Astrocyte (in vitro differentiated cells and primary cell): Measurements from ENCODE around the gene VASP. TPM values are rescaled to one million over a fixed set of nuclear protein-coding genes. Genes with fewer than 3 reads are reported as not detected.
A peak's percentile ranks its signal among the peaks of the same experiment; 100 is the strongest.

Experiments
- DNase-seq: peaks from one replicate; pipeline ENCODE4 v3.0.0-alpha.2; 2010; ENCODE audit warnings: low read depth
- FAIRE-seq: peaks from 2 replicates; lab custom pipeline; 2011; peaks lifted over from hg19 to GRCh38; lab: Jason Lieb, UNC
- H2AFZ ChIP-seq: 2 replicates; pipeline ENCODE4 v1.6.0; 2012; ENCODE audit warnings: low read depth, low read length, inconsistent platforms
- H3K27ac ChIP-seq: 2 replicates; pipeline ENCODE4 v1.5.1; 2011; ENCODE audit warnings: low read depth, low read length, inconsistent platforms
- H3K27me3 ChIP-seq: 2 replicates; pipeline ENCODE4 v1.6.0; 2011; ENCODE audit warnings: low read length, inconsistent platforms; ENCODE audit not compliant: insufficient read depth
- H3K36me3 ChIP-seq: 2 replicates; pipeline ENCODE4 v1.5.1; 2011; ENCODE audit warnings: low read length, inconsistent platforms; ENCODE audit not compliant: insufficient read depth
- H3K4me1 ChIP-seq: 2 replicates; pipeline ENCODE4 v1.5.1; 2011; ENCODE audit warnings: low read length, inconsistent platforms; ENCODE audit not compliant: insufficient read depth
- H3K4me2 ChIP-seq: 2 replicates; pipeline ENCODE4 v1.6.0; 2012; ENCODE audit warnings: low read length, inconsistent platforms
- H3K4me3 ChIP-seq: 2 replicates; pipeline ENCODE4 v1.5.1; 2011; ENCODE audit warnings: low read depth, mild to moderate bottlenecking, low read length, inconsistent platforms; ENCODE audit not compliant: insufficient read depth
- H3K79me2 ChIP-seq: 2 replicates; pipeline ENCODE4 v1.6.0; 2012; ENCODE audit warnings: mild to moderate bottlenecking, low read length, inconsistent platforms; ENCODE audit not compliant: insufficient read depth
- H3K9ac ChIP-seq: 2 replicates; pipeline ENCODE4 v1.6.0; 2012; ENCODE audit warnings: mild to moderate bottlenecking, low read length, inconsistent platforms
- H3K9me3 ChIP-seq: 2 replicates; pipeline ENCODE4 v1.5.1; 2012; ENCODE audit warnings: low read depth, mild to moderate bottlenecking, low read length, inconsistent platforms; ENCODE audit not compliant: insufficient read depth
- H4K20me1 ChIP-seq: 2 replicates; pipeline ENCODE4 v1.6.0; 2012; ENCODE audit warnings: low read length, inconsistent platforms; ENCODE audit not compliant: insufficient read depth
- H3K27ac Mint-ChIP-seq: one replicate; pipeline ENCODE4 v1.8.0; 2021; ENCODE audit warnings: mild to moderate bottlenecking, mixed read lengths; ENCODE audit not compliant: unreplicated experiment
- H3K27me3 Mint-ChIP-seq: one replicate; pipeline ENCODE4 v1.8.0; 2021; ENCODE audit warnings: low read depth, mixed read lengths; ENCODE audit not compliant: unreplicated experiment
- H3K36me3 Mint-ChIP-seq: one replicate; pipeline ENCODE4 v1.8.0; 2021; ENCODE audit warnings: low read depth, mixed read lengths; ENCODE audit not compliant: unreplicated experiment
- H3K4me1 Mint-ChIP-seq: one replicate; pipeline ENCODE4 v1.8.0; 2021; ENCODE audit warnings: low read depth, mixed read lengths; ENCODE audit not compliant: unreplicated experiment
- H3K4me3 Mint-ChIP-seq: one replicate; pipeline ENCODE4 v1.8.0; 2021; ENCODE audit warnings: mild to moderate bottlenecking, moderate library complexity, mixed read lengths; ENCODE audit not compliant: unreplicated experiment
- H3K9me3 Mint-ChIP-seq: one replicate; pipeline ENCODE4 v1.8.0; 2021; ENCODE audit warnings: mild to moderate bottlenecking, mixed read lengths; ENCODE audit not compliant: unreplicated experiment
- CTCF ChIP-seq: IDR thresholded peaks from 2 replicates; pipeline ENCODE4 v1.5.1; 2011; ENCODE audit warnings: low read depth, mild to moderate bottlenecking, inconsistent platforms, low read length, moderate library complexity; ENCODE audit not compliant: insufficient read depth
- EZH2 ChIP-seq: IDR thresholded peaks from 2 replicates; pipeline ENCODE4 v1.6.1; 2012; ENCODE audit warnings: mild to moderate bottlenecking, low read length, inconsistent platforms; ENCODE audit not compliant: insufficient read depth
- total RNA-seq: library from RNA; stranded (reverse); gene quantifications from 2 replicates; pipeline ENCODE4 v1.2.1, GENCODE V29; 2021

Gene VASP
- total RNA-seq, 1 donor from 2014 or later: 222 TPM

GRCh38 chr19:45511074-45511473 lies 3.8 kb downstream of the VASP start:
- Mint-ChIP-seq H3K36me3 (peaks cover 9% of the 10 kb centered on the region), H3K27ac (no peak overlapping the region), H3K9me3 (no peaks in the 10 kb centered on the region), H3K27me3 (no peaks in the 10 kb centered on the region), H3K4me3 (peak overlapping the region; percentile 98), H3K4me1 (peaks cover 14% of the 10 kb centered on the region)
- Histone ChIP-seq H3K9ac (no peak overlapping the region), H3K4me3 (no peak overlapping the region), H3K4me2 (peak overlapping the region; percentile 100), H3K79me2 (peaks cover 91% of the 10 kb centered on the region), H3K9me3 (no peaks in the 10 kb centered on the region), H4K20me1 (peaks cover 69% of the 10 kb centered on the region), H3K27ac (no peak overlapping the region), H3K36me3 (peaks cover 15% of the 10 kb centered on the region), H2AFZ (no peak overlapping the region), H3K27me3 (no peaks in the 10 kb centered on the region), H3K4me1 (peaks cover 24% of the 10 kb centered on the region)
- DNase-seq (no peak), FAIRE-seq (no peak)
- TF ChIP-seq EZH2: no peak
- TF ChIP-seq CTCF: no peak

- Histone ChIP-seq H3K79me2 (peaks cover 98% of the 10 kb centered on the region), H3K9me3 (no peaks in the 10 kb centered on the region), H3K4me2 (no peak overlapping the region), H2AFZ (no peak overlapping the region), H3K36me3 (peaks cover 22% of the 10 kb centered on the region), H4K20me1 (peaks cover 86% of the 10 kb centered on the region), H3K27me3 (no peaks in the 10 kb centered on the region), H3K9ac (no peak overlapping the region), H3K4me3 (no peak overlapping the region), H3K27ac (no peak overlapping the region), H3K4me1 (peaks cover 21% of the 10 kb centered on the region)
- FAIRE-seq: no peak
- no peak for DNase-seq
- TF ChIP-seq CTCF (no peak), EZH2 (no peak)
- peaks cover 18% of the 10 kb centered on the region for H3K36me3 Mint-ChIP-seq
- peak overlapping the region; percentile 53 for H3K27ac Mint-ChIP-seq
- H3K27me3 Mint-ChIP-seq: no peaks in the 10 kb centered on the region
- peaks cover 21% of the 10 kb centered on the region for H3K4me1 Mint-ChIP-seq
- H3K9me3 Mint-ChIP-seq: no peaks in the 10 kb centered on the region
- H3K4me3 Mint-ChIP-seq: peak overlapping the region; percentile 64
Observed at GRCh38 chr19:45512881-45513483, 5.7 kb downstream of the VASP start.

- Mint-ChIP-seq H3K4me1 (peaks cover 21% of the 10 kb centered on the region), H3K36me3 (peaks cover 23% of the 10 kb centered on the region), H3K4me3 (no peak overlapping the region), H3K27me3 (no peaks in the 10 kb centered on the region), H3K27ac (peak overlapping the region; percentile 66), H3K9me3 (no peaks in the 10 kb centered on the region)
- Histone ChIP-seq H3K27me3 (no peaks in the 10 kb centered on the region), H4K20me1 (peaks cover 95% of the 10 kb centered on the region), H3K27ac (no peak overlapping the region), H3K4me3 (no peak overlapping the region), H3K79me2 (peaks cover 91% of the 10 kb centered on the region), H3K9me3 (no peaks in the 10 kb centered on the region), H3K9ac (no peak overlapping the region), H3K36me3 (peaks cover 29% of the 10 kb centered on the region), H3K4me1 (peaks cover 16% of the 10 kb centered on the region), H2AFZ (no peak overlapping the region), H3K4me2 (peak overlapping the region; percentile 10)
- FAIRE-seq: no peak
- TF ChIP-seq CTCF (no peak), EZH2 (no peak)
- DNase-seq: no peak
Observed at GRCh38 chr19:45514376-45515051, 7.2 kb downstream of the VASP start.
